ENCODE measurements around the gene RAB3GAP2.

GRCh38 chr1:220159041-220159440 lies 113.2 kb downstream of the RAB3GAP2 start:
- TF ChIP-seq, protein P1, sequence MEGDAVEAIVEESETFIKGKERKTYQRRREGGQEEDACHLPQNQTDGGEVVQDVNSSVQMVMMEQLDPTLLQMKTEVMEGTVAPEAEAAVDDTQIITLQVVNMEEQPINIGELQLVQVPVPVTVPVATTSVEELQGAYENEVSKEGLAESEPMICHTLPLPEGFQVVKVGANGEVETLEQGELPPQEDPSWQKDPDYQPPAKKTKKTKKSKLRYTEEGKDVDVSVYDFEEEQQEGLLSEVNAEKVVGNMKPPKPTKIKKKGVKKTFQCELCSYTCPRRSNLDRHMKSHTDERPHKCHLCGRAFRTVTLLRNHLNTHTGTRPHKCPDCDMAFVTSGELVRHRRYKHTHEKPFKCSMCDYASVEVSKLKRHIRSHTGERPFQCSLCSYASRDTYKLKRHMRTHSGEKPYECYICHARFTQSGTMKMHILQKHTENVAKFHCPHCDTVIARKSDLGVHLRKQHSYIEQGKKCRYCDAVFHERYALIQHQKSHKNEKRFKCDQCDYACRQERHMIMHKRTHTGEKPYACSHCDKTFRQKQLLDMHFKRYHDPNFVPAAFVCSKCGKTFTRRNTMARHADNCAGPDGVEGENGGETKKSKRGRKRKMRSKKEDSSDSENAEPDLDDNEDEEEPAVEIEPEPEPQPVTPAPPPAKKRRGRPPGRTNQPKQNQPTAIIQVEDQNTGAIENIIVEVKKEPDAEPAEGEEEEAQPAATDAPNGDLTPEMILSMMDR (IDR thresholded peaks at IDR 0.05): no peak
- TF ChIP-seq EP300 (IDR thresholded peaks at IDR 0.05) (no peak), POLR2A (IDR thresholded peaks at IDR 0.05) (no peak)

Measured in ovary (tissue), 3 donors.